Measurements from ENCODE around the gene DUSP6.

GRCh38 chr12:89352492-89353187, at the start of gene DUSP6:
- 0 out of 2 replicates have a peak, but pooled peaks have one; percentile 8 for TF ChIP-seq CTCF (CRISPR knock-in tag; IDR thresholded peaks at IDR 0.05)
- peak in 1 of 2 experiments; percentile 92; a peak in 2 of 4 replicates for TF ChIP-seq EP300 (IDR thresholded peaks at IDR 0.05; ENCODE audit: low read depth in 2 of 2, low read length in 2 of 2)
- TF ChIP-seq EP300 (CRISPR knock-in tag; IDR thresholded peaks at IDR 0.05; ENCODE audit: borderline replicate concordance): peak; percentile 97
- peak; percentile 89 for TF ChIP-seq ZC3H4 (CRISPR knock-in tag; IDR thresholded peaks at IDR 0.05; ENCODE audit: borderline replicate concordance)
- TF ChIP-seq ETV5 (CRISPR knock-in tag; IDR thresholded peaks at IDR 0.05; ENCODE audit: borderline replicate concordance): peak; percentile 100
- TF ChIP-seq ZNF703 (CRISPR knock-in tag; IDR thresholded peaks at IDR 0.05; ENCODE audit: borderline replicate concordance): peak; percentile 72; the same call in 1 of the 2 replicates
- no peak for TF ChIP-seq GABPA (IDR thresholded peaks at IDR 0.05; ENCODE audit: low read depth, low read length)
- TF ChIP-seq GABPA (CRISPR knock-in tag; IDR thresholded peaks at IDR 0.05; ENCODE audit: low read depth): peak; percentile 83
- TF ChIP-seq FOXP1 (IDR thresholded peaks at IDR 0.05): peak; percentile 57; the same call in 1 of the 2 replicates
- peak; percentile 86 for TF ChIP-seq FOXP1 (CRISPR knock-in tag; IDR thresholded peaks at IDR 0.05)
- no peak for TF ChIP-seq KDM1A (CRISPR knock-in tag; IDR thresholded peaks at IDR 0.05)
- TF ChIP-seq ZKSCAN1 (IDR thresholded peaks at IDR 0.05; ENCODE audit: low read length): no peak
- TF ChIP-seq ZFX (CRISPR knock-in tag; IDR thresholded peaks at IDR 0.05; ENCODE audit: low read depth): peak; percentile 21
- no peak for TF ChIP-seq CBX2 (IDR thresholded peaks at IDR 0.05; ENCODE audit: low read depth, low read length)
- no peak for TF ChIP-seq CBX2 (CRISPR knock-in tag; IDR thresholded peaks at IDR 0.05; ENCODE audit: low read depth)
- no peak for TF ChIP-seq ZNF274 (CRISPR knock-in tag; IDR thresholded peaks at IDR 0.05)
- peak; percentile 71 for TF ChIP-seq CEBPG (CRISPR knock-in tag; IDR thresholded peaks at IDR 0.05)
